Fibroblast of lung (primary cell): ENCODE data around the gene RIT1. TPM values are rescaled to one million over a fixed set of nuclear protein-coding genes. Genes with fewer than 3 reads are reported as not detected.

Experiments used
- DNase-seq, 2 donors: peaks; one replicate each; pipeline versions ENCODE4 v3.0.0 to v3.0.0-alpha.2; 2010; ENCODE audit warnings: low read depth in 2 of 2
- H2AFZ ChIP-seq: 2 replicates; pipeline ENCODE4 v1.5.1; 2012; ENCODE audit warnings: low read length, control low read depth, inconsistent platforms
- H3K27ac ChIP-seq: 2 replicates; pipeline ENCODE4 v1.5.1; 2011; ENCODE audit warnings: low read length, control low read depth; ENCODE audit not compliant: insufficient read depth
- H3K27me3 ChIP-seq: 2 replicates; pipeline ENCODE4 v1.5.1; 2011; ENCODE audit warnings: mild to moderate bottlenecking, low read length; ENCODE audit not compliant: control insufficient read depth, insufficient read depth
- H3K36me3 ChIP-seq: 2 replicates; pipeline ENCODE4 v1.5.1; 2011; ENCODE audit warnings: low read length; ENCODE audit not compliant: control insufficient read depth, insufficient read depth
- H3K4me1 ChIP-seq: 2 replicates; pipeline ENCODE4 v1.5.1; 2011; ENCODE audit warnings: low read length; ENCODE audit not compliant: control insufficient read depth, insufficient read depth; ENCODE audit errors: extremely low read depth
- H3K4me2 ChIP-seq: 2 replicates; pipeline ENCODE4 v1.5.1; 2011; ENCODE audit warnings: low read length, control low read depth; ENCODE audit not compliant: insufficient read depth; ENCODE audit errors: extremely low read depth
- H3K4me3 ChIP-seq, 4 experiments: fragments of 200-600 bp in 1 of 4; sonication (generic) in 1 of 4; replicated peaks in 1 of 4; 2 replicates each; pipeline ENCODE4 v1.5.1; 2011 to 2016; ENCODE audit warnings: low read length in 4 of 4, low read depth in 3 of 4, mild to moderate bottlenecking in 3 of 4, control low read depth in 2 of 4, inconsistent platforms in 1 of 4, mixed read lengths in 1 of 4; ENCODE audit not compliant: insufficient read depth in 1 of 4; ENCODE audit errors: control extremely low read depth in 1 of 4
- H3K79me2 ChIP-seq: 2 replicates; pipeline ENCODE4 v1.5.1; 2012; ENCODE audit warnings: mild to moderate bottlenecking, low read length, inconsistent platforms; ENCODE audit not compliant: control insufficient read depth, insufficient read depth
- H3K9ac ChIP-seq: 2 replicates; pipeline ENCODE4 v1.5.1; 2011; ENCODE audit warnings: mild to moderate bottlenecking, low read length, control low read depth; ENCODE audit not compliant: insufficient read depth
- H3K9me3 ChIP-seq: 2 replicates; pipeline ENCODE4 v1.5.1; 2012; ENCODE audit warnings: low read depth, low read length; ENCODE audit not compliant: control insufficient read depth, insufficient read depth
- H4K20me1 ChIP-seq: 2 replicates; pipeline ENCODE4 v1.5.1; 2011; ENCODE audit warnings: low read length; ENCODE audit not compliant: control insufficient read depth, insufficient read depth; ENCODE audit errors: extremely low read depth
- CTCF ChIP-seq, 2 donors: IDR thresholded peaks in 1 of 2; conservative IDR thresholded peaks in 1 of 2; 1 replicate in 1 of 2; 2 replicates in 1 of 2; pipeline ENCODE4 v1.5.1; 2011 to 2012; ENCODE audit warnings: low read length in 2 of 2, control low read depth in 1 of 2, inconsistent platforms in 1 of 2, low read depth in 1 of 2, mild to moderate bottlenecking in 1 of 2
- EZH2 ChIP-seq: IDR thresholded peaks from 2 replicates; pipeline ENCODE4 v1.5.1; 2012; ENCODE audit warnings: low read length, control low read depth, mild to moderate bottlenecking; ENCODE audit errors: missing control alignments
- polyA plus RNA-seq, 2 donors: library from polyadenylated mRNA; depleted of rRNA in 1 of 2; stranded (reverse) in 1 of 2; unstranded in 1 of 2; fragments of >200 nt; gene quantifications; 2 replicates each; pipeline ENCODE4 v1.2.1, GENCODE V29; 2011 to 2012; ENCODE audit warnings: missing spikeins in 1 of 2
- total RNA-seq: library from RNA; depleted of rRNA; stranded (reverse); fragments of >200 nt; gene quantifications from 2 replicates; pipeline ENCODE4 v1.2.1, GENCODE V29; 2014

RIT1 gene
- total and polyA plus RNA-seq, 2 donors (not counting 1 experiment from before 2014, with no cell fraction given) = 33.4 to 56.8 TPM

DNA sequence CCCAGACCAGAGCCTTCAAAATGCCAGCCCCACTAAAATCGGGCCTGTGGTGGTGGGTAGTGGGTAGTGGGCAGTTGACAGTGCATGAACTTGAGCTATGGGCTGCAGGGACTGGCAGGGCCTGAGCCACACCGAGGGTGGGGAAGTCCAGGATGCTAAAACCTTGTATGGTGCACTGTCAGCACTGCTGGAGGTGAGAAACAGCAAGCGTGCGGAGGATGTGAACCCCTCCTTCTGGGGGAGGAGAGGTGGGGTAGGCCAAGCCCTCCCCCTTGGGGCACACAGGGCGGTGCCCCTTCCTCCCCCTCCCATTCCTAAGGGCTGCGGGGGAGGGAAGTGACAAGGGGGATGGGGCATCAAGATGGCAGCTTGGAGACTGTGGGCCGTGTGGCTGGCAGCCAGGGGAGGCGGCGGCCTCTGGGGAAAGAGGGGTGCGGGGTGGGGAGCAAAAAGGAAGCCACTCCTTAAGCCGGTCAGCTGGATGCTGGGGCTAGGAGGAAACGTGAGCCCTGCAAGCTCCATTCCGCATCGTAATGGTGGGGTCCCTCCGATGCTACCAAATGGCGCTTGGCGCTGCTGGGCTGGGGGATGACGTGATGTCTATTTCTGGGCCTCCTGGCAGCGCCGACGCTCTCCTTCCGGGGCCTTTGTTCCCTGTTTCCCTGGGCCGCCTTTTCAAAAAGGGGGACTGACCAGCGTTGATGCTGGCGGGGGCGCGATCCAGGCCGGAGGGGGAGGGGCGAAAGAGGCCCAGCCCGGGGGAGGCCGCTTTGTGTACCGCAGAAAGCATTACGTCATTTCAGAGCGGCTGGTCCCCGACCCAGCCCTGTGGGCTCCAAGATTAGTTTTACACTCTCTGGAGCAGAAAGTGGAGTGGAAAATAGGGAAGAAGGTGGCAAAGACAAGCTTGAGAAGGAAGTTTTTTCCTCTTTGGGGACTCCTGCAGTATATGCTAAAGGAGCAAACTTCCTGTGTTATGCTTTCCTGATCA is 51.0 kb downstream of the RIT1 start:
- Histone ChIP-seq H3K4me1 (peaks cover 2% of the 10 kb centered on the region), H3K27ac (peak overlapping the region; percentile 94), H3K27me3 (no peaks in the 10 kb centered on the region), H3K4me2 (peak overlapping the region; percentile 77), H3K4me3 (peak overlapping the region; percentile 64 to 75 (median 70)), H3K36me3 (no peaks in the 10 kb centered on the region), H3K79me2 (peaks cover 19% of the 10 kb centered on the region), H3K9me3 (no peaks in the 10 kb centered on the region), H2AFZ (peak overlapping the region; percentile 64), H3K9ac (peak overlapping the region; percentile 73), H4K20me1 (no peaks in the 10 kb centered on the region)
- TF ChIP-seq CTCF (conservative IDR thresholded peaks at IDR 0.05 in 1 of 2, IDR thresholded peaks at IDR 0.05 in 1 of 2; ENCODE audit: low read depth in 1 of 2, low read length in 2 of 2) = no peak
- TF ChIP-seq EZH2 = no peak
- peak; percentile 86 to 89 for DNase-seq

DNA sequence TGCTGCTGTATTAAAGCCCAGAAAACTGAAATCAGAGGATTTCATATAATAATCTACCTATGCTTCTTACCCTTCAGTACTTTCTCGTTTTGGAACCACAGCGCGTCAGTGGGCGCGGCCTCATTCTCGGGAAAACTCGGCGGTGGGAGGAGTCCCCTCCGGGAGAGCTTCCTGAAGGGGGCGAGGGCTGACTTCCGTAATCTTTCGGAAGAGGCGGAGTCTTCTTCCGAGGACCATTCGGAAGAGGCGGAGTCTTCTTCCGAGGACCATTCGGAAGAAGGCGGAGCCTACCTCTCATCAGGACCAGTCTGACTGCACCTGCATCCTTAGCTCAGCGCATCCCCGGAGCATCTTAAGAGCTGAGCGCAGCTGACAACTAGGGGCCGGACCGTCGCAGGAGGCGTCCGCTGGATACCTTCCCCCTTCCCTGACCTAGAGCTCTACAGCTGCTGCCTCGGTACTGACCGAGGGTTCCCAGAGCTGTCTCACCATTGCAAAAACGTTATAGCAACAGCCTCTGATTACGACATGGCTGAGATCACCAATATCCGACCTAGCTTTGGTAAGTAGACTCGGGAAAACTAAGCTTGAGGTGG is 51.8 kb downstream of the RIT1 start, which contains the start of gene SYT11:
Gene SYT11 (plus strand): TSS at position 334 of the 596 bp plus-strand sequence. CDS start 195 bp downstream, at position 529.
- peaks cover 22% of the 10 kb centered on the region for H3K79me2 ChIP-seq
- H3K4me3 ChIP-seq = peak within 1 kb of the TSS; percentile 69 to 90 (median 72)
- peak within 1 kb of the TSS; percentile 94 for H3K27ac ChIP-seq
- peak within 1 kb of the TSS; percentile 77 for H3K4me2 ChIP-seq
- peak within 1 kb of the TSS; percentile 73 for H3K9ac ChIP-seq
- no peaks in the 10 kb centered on the region for H3K27me3 ChIP-seq
- peaks cover 2% of the 10 kb centered on the region for H3K4me1 ChIP-seq
- H3K36me3 ChIP-seq = peaks cover 2% of the 10 kb centered on the region
- H4K20me1 ChIP-seq = no peaks in the 10 kb centered on the region
- H3K9me3 ChIP-seq = no peaks in the 10 kb centered on the region
- no peak for TF ChIP-seq CTCF (conservative IDR thresholded peaks at IDR 0.05 in 1 of 2, IDR thresholded peaks at IDR 0.05 in 1 of 2; ENCODE audit: low read depth in 1 of 2, low read length in 2 of 2)
- TF ChIP-seq EZH2 = no peak
- H2AFZ ChIP-seq = peak within 1 kb of the TSS; percentile 64
- peak; percentile 95 for DNase-seq

GRCh38 chr1:155858800-155859233 is 52.3 kb downstream of the RIT1 start:
- no peak for DNase-seq
- peak overlapping the region; percentile 30 for H3K4me2 ChIP-seq
- H3K4me3 ChIP-seq = peak overlapping the region; percentile 46 to 90 (median 63)
- H3K9me3 ChIP-seq = no peaks in the 10 kb centered on the region
- H4K20me1 ChIP-seq = no peaks in the 10 kb centered on the region
- peak overlapping the region; percentile 18 for H3K27ac ChIP-seq
- H2AFZ ChIP-seq = no peak overlapping the region
- peaks cover 2% of the 10 kb centered on the region for H3K36me3 ChIP-seq
- peak overlapping the region; percentile 38 for H3K9ac ChIP-seq
- peaks cover 2% of the 10 kb centered on the region for H3K4me1 ChIP-seq
- TF ChIP-seq CTCF (conservative IDR thresholded peaks at IDR 0.05 in 1 of 2, IDR thresholded peaks at IDR 0.05 in 1 of 2; ENCODE audit: low read depth in 1 of 2, low read length in 2 of 2) (no peak), EZH2 (no peak)
- no peaks in the 10 kb centered on the region for H3K27me3 ChIP-seq
- H3K79me2 ChIP-seq = peaks cover 22% of the 10 kb centered on the region
